LNCaP clone FGC (cell line): ENCODE data around the gene SMAD1.

Experiments
- DNase-seq: peaks from one replicate; pipeline ENCODE4 v3.0.0-alpha.2; 2011; ENCODE audit warnings: low read depth
- H3K4me3 ChIP-seq: 2 replicates; pipeline ENCODE4 v1.5.1; 2011; ENCODE audit warnings: mild to moderate bottlenecking, low read depth, low read length, control low read depth
- TF ChIP-seq, protein P1 (sequence below): IDR thresholded peaks from 2 replicates; pipeline ENCODE4 v1.5.1; 2012; ENCODE audit warnings: mild to moderate bottlenecking; ENCODE audit not compliant: control insufficient read depth, insufficient read depth; ENCODE audit errors: extremely low read depth

SMAD1 gene

DNA sequence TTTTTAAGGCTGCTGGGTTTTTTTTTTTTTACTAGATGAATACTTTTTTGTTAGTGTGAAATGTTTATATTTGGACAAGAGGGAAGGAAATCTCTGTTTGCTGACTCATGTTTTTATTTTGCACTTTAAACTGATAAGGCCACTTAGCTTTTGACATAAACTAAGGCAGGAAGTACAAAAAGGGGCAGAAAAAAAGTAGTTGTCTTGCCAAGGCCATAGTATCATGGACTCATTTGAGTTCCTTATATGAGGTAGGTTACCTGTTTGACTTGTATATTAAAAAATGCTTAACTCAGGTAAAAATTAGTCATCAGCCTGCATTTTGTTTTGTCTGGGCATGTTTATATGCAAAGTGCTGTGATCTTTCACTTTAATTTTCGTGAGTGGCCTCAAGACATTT, 26.0 kb downstream of the SMAD1 start:
- DNase-seq = peak; percentile 10
- TF ChIP-seq, protein P1, sequence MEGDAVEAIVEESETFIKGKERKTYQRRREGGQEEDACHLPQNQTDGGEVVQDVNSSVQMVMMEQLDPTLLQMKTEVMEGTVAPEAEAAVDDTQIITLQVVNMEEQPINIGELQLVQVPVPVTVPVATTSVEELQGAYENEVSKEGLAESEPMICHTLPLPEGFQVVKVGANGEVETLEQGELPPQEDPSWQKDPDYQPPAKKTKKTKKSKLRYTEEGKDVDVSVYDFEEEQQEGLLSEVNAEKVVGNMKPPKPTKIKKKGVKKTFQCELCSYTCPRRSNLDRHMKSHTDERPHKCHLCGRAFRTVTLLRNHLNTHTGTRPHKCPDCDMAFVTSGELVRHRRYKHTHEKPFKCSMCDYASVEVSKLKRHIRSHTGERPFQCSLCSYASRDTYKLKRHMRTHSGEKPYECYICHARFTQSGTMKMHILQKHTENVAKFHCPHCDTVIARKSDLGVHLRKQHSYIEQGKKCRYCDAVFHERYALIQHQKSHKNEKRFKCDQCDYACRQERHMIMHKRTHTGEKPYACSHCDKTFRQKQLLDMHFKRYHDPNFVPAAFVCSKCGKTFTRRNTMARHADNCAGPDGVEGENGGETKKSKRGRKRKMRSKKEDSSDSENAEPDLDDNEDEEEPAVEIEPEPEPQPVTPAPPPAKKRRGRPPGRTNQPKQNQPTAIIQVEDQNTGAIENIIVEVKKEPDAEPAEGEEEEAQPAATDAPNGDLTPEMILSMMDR = no peak
- no peak overlapping the region for H3K4me3 ChIP-seq

DNA sequence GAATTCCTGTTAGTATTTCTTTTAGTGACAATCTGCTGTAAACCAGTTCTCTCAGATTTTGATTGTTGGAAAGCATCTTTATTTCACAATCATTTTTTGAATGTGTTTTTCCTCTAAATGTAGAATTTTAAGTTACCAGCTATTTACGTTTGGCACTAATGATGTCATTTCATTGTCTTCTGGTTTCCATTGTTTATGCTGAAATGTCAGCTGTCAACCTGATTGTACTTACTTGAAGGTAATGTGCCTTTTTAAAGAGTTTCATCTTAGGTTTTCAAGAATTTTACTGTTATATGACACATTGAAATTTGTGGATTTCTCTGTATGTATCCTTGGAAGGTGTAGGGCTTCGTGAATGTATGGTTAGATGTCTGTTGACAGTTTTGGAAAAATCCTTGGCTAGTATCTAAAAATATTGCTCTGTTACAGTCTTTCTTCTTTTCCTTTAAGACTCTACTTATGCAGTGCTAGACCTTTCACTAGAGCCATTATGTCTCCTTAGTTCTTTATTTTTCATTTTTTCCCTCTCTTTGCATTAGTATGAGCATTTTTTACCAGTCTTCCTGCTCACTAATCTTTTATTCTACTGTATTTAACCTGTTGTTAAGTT, 30.4 kb downstream of the SMAD1 start:
- DNase-seq = no peak
- TF ChIP-seq, protein P1 = no peak
- no peak overlapping the region for H3K4me3 ChIP-seq

DNA sequence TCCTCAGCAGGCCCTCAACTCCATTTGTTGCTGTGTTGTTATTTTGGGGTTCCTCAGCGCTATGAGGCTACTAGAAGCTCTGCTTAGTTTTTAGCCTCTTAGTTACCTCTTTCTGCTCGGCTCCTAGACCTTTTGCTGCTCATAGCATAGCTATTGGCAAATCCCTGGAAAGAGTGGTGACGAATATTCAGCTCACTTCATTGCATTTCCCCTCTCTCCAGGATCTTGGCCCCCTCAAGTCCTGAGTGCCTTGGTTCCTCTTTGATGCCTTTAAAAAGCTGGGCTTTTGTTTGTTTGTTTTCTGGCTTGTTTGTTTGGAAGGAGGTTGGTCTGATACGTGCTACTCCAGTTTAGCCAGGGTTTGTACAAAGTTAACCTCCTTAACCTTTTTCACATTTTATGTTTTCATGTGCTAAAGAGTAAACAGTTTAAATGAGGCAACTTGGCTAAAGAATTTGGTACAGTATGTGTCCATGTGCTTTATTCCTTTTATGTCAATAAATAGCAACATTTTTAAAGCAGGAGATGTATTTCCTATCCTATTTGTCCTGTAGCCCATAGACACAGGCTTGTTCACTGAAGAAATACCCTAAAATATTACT, 31.5 kb downstream of the SMAD1 start:
- no peak overlapping the region for H3K4me3 ChIP-seq
- peak; percentile 60 for DNase-seq
- TF ChIP-seq, protein P1 = no peak

DNA sequence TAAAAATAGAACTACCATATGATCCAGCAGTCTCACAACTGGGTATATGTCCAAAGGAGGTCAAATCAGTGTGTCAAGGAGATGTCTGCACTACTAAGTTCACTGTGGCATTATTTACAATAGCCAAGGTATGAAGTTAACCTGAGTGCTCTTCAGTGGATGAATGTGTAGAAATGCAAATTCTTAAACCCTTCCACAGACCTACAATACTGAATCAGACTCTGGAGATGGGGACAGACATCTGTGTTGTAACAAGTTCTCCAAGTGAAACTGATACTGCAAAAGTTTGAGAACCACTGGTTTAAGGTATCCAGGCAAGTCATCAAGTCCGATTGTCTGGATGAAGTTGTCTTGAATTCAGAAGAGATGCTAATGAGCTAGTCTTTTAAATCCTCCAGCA, 38.5 kb downstream of the SMAD1 start:
- no peak overlapping the region for H3K4me3 ChIP-seq
- no peak for DNase-seq
- TF ChIP-seq, protein P1 = no peak

DNA sequence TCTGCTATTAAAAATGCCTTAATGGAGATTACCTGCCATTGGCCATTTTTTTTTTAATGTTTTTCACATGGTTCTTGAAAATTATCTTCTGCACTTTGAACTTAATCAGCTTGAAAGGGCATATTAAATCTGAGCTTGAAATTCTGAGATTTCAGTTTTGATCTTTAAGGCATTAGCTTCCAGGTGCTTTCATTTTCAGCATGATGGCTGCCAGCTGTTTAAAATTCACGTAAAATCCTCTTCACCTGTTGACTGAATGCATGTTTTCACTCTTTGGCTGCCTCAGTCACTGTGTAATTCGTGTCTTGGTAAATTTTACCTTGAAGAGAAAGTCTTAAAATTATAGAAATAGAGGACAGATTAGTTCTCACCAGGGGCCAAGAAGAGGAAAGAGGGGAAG, 39.6 kb downstream of the SMAD1 start:
- DNase-seq = no peak
- no peak overlapping the region for H3K4me3 ChIP-seq
- TF ChIP-seq, protein P1 = no peak

DNA sequence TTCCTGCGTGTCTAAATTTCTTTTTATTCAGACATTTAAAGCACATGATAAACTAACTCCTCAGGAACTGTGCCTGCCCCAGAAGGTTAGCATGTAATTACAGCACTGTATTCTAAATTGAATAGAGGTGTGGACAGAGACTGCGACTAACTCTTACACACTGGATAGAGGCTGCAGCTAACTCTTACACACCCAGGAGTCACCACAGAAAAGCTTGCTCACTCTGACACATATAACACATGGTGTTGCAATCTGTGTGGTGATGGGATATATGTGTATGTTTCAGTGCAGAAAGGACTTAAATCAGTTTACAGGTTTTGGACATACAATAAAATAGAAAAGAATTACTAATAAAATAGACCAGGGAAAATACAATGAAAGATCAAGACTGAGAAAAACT, 41.5 kb downstream of the SMAD1 start:
- TF ChIP-seq, protein P1 = no peak
- no peak for DNase-seq
- no peak overlapping the region for H3K4me3 ChIP-seq

DNA sequence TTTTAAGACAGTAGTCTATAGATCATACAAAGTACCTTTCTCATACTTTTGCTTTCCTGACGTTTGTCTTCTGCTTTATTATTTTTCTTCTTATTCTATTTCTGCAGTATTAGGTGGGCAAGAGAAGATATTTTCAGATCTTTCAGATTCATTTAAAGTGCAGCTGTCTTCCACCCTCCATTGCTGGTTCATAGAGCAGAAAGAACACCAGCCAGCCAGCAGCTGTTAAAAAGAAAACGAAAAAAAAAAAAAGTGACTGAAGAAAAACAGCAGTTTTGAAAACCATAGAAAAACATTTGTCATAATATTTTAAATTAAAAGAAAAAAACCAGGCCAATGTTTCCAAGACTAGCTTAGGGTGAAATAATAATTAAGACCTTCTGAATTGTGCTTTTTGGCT, 42.9 kb downstream of the SMAD1 start:
- no peak overlapping the region for H3K4me3 ChIP-seq
- TF ChIP-seq, protein P1 = no peak
- DNase-seq = no peak
